KMS-11 (cell line): ENCODE results near the gene CXCL8.

Experiments used
- H2AFZ ChIP-seq: fragments of 200-600 bp; sonication (generic); 2 replicates; pipeline ENCODE4 v1.6.1; 2016; ENCODE audit warnings: antibody characterized with exemption, mixed run types, low read depth
- H3K27ac ChIP-seq: fragments of 200-600 bp; sonication (generic); 2 replicates; pipeline ENCODE4 v1.6.1; 2016; ENCODE audit warnings: mild to moderate bottlenecking, mixed run types
- H3K27me3 ChIP-seq: fragments of 200-600 bp; sonication (generic); 2 replicates; pipeline ENCODE4 v1.6.1; 2017; ENCODE audit warnings: mild to moderate bottlenecking, low read depth, mixed run types, moderate library complexity; ENCODE audit not compliant: insufficient read depth
- H3K36me3 ChIP-seq: fragments of 200-600 bp; sonication (generic); 2 replicates; pipeline ENCODE4 v1.6.1; 2017; ENCODE audit warnings: mild to moderate bottlenecking, mixed run types; ENCODE audit not compliant: insufficient read depth
- H3K4me1 ChIP-seq: fragments of 200-600 bp; sonication (generic); 2 replicates; pipeline ENCODE4 v1.6.1; 2016; ENCODE audit warnings: mild to moderate bottlenecking, low read depth, mixed run types; ENCODE audit not compliant: poor library complexity, severe bottlenecking
- H3K4me2 ChIP-seq: fragments of 200-600 bp; sonication (generic); 2 replicates; pipeline ENCODE4 v1.7.0; 2016; ENCODE audit warnings: mild to moderate bottlenecking, mixed run types
- H3K4me3 ChIP-seq: fragments of 200-600 bp; sonication (generic); IDR thresholded peaks from 2 replicates; pipeline ENCODE4 v1.6.1; 2017; ENCODE audit warnings: low read depth, low read length, mixed read lengths; ENCODE audit not compliant: insufficient read depth
- H3K79me2 ChIP-seq: fragments of 200-600 bp; sonication (generic); 2 replicates; pipeline ENCODE4 v1.6.1; 2016; ENCODE audit warnings: low read depth, mixed run types; ENCODE audit not compliant: insufficient read depth
- H3K9ac ChIP-seq: fragments of 200-600 bp; sonication (generic); 2 replicates; pipeline ENCODE4 v1.6.1; 2016; ENCODE audit warnings: mild to moderate bottlenecking, mixed run types
- H4K20me1 ChIP-seq: fragments of 200-600 bp; sonication (generic); 2 replicates; pipeline ENCODE4 v1.6.1; 2016; ENCODE audit warnings: mild to moderate bottlenecking, mixed run types; ENCODE audit not compliant: insufficient read depth
- TF ChIP-seq, protein P1 (sequence below): fragments of 200-600 bp; sonication (generic); conservative IDR thresholded peaks from 2 replicates; pipeline ENCODE4 v1.6.1; 2017; ENCODE audit warnings: low read depth, mild to moderate bottlenecking, antibody characterized with exemption, low read length, moderate library complexity, mixed read lengths

CXCL8 gene

DNA sequence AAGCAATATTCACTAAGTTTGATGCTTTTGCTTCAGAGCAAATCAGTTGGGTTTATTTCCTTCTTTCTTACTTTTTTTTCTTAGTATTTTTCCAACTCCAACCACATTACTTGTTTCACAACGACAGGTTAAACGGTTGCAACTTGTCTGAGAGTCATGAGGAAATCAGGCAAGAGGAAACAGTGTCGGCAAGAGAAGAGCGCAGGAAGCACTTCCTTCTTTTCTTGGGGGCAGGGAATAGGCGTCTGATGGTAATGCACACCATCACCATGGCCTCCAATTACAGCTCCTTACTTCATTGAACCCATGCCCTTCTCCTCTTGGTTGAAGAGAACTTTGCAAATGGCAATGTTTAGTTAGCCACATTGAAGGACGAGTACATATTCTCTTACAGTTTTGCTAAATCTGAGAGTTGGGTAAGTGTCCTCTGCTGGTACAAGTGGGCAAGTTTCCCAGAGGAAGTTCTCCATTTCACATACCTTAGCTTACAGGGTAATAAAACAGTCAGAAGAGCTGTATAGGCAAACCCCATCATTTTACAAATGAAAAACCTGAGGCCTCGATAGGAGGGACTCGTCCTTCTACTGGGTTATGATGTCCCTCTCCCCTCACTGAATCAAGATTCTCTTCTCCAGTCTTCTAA lies 8.3 kb upstream of the CXCL8 start:
- TF ChIP-seq, protein P1, sequence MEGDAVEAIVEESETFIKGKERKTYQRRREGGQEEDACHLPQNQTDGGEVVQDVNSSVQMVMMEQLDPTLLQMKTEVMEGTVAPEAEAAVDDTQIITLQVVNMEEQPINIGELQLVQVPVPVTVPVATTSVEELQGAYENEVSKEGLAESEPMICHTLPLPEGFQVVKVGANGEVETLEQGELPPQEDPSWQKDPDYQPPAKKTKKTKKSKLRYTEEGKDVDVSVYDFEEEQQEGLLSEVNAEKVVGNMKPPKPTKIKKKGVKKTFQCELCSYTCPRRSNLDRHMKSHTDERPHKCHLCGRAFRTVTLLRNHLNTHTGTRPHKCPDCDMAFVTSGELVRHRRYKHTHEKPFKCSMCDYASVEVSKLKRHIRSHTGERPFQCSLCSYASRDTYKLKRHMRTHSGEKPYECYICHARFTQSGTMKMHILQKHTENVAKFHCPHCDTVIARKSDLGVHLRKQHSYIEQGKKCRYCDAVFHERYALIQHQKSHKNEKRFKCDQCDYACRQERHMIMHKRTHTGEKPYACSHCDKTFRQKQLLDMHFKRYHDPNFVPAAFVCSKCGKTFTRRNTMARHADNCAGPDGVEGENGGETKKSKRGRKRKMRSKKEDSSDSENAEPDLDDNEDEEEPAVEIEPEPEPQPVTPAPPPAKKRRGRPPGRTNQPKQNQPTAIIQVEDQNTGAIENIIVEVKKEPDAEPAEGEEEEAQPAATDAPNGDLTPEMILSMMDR = no peak
- Histone ChIP-seq H3K27ac (no peak overlapping the region), H2AFZ (no peak overlapping the region), H3K4me3 (no peak overlapping the region), H3K36me3 (no peaks in the 10 kb centered on the region), H3K4me1 (peaks cover 17% of the 10 kb centered on the region), H3K79me2 (no peaks in the 10 kb centered on the region), H3K27me3 (no peaks in the 10 kb centered on the region), H3K9ac (no peak overlapping the region), H3K4me2 (no peak overlapping the region), H4K20me1 (no peaks in the 10 kb centered on the region)

DNA sequence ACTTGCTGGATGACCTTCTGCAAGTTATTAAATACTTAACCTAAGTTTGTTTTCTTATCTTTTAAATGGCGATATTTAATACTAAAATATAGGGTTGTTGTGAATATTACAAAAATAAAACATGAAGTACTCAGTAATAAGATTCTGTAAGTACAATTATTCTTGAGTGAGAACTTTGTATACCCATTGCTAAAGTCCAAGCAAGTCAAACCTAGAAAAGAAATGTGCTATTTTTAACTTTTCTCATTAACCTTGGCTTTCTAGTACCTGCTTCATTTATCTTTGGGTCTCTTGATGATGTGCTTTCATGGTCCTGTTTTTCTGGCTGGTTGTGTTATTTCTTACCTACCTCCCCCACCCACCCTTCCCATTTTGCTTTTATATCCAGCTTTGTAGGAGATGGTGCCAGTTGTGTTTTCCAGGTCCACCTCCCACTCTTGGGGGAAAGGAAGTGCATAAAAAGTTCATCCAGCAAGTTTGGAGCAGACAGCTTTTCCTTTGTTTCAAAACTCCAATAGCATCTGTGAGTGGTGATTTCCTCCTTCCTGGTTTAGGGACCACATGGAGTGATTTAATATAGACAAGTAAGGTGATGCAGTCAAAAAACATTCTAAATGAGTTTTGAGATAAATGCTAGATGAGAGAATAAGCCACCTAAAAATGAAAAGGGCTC lies 7.5 kb upstream of the CXCL8 start:
- Histone ChIP-seq H3K27ac (no peak overlapping the region), H3K4me2 (no peak overlapping the region), H3K79me2 (no peaks in the 10 kb centered on the region), H3K4me1 (peaks cover 17% of the 10 kb centered on the region), H4K20me1 (no peaks in the 10 kb centered on the region), H3K36me3 (no peaks in the 10 kb centered on the region), H3K27me3 (no peaks in the 10 kb centered on the region), H3K4me3 (no peak overlapping the region), H3K9ac (no peak overlapping the region), H2AFZ (no peak overlapping the region)
- TF ChIP-seq, protein P1 = no peak

DNA sequence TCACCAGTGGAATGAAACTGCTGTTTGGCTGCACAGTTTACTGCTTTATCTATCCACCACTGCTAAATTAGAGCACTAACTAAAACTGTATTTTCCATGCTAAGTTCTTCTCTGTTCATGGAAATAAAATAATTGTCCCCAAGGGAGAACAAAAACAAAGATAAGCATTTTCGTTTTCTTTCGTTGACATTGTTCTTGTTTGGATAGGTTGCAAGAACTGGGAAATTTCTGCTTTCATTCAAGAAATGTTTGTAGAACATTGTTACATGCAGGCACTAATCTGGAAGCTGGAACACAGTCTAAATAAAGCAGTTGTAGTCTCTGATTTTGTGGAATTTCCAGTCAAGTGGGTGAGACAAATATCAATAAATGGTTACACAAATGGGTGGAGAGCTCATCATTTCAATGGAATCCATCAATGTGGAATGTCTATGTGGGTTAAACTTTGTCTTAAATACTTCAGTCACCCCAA lies 5.8 kb upstream of the CXCL8 start:
- H3K4me2 ChIP-seq = no peak overlapping the region

DNA sequence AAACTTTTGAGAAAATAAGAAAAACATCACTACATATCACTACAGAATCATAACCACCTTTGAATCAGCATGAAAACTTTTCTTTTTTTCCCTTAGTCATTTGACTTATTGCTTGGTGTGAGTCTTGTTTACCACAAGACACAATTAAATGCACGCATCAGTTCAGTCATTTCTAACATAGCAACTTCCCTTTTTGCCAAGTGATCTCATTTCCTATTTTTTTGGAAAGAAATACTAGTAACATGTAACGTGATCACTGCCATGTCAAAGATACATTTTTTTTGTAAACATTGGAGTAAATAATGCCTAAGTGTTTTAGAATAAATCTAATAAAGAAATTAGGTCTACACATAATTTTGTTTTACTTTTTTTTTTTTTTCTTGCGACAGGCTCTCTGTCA lies 5.1 kb upstream of the CXCL8 start:
- Histone ChIP-seq H3K27ac (no peak overlapping the region), H3K36me3 (no peaks in the 10 kb centered on the region), H2AFZ (no peak overlapping the region), H4K20me1 (no peaks in the 10 kb centered on the region), H3K27me3 (no peaks in the 10 kb centered on the region), H3K9ac (no peak overlapping the region), H3K4me3 (no peak overlapping the region), H3K79me2 (no peaks in the 10 kb centered on the region), H3K4me1 (peaks cover 3% of the 10 kb centered on the region), H3K4me2 (no peak overlapping the region)
- TF ChIP-seq, protein P1 = no peak

More for the DNA sequence above, 5.8 kb upstream of the CXCL8 start:
- Histone ChIP-seq H3K27ac (no peak overlapping the region), H2AFZ (no peak overlapping the region), H3K9ac (no peak overlapping the region), H3K4me1 (peaks cover 10% of the 10 kb centered on the region), H4K20me1 (no peaks in the 10 kb centered on the region), H3K27me3 (no peaks in the 10 kb centered on the region), H3K36me3 (no peaks in the 10 kb centered on the region), H3K79me2 (no peaks in the 10 kb centered on the region), H3K4me3 (no peak overlapping the region)
- TF ChIP-seq, protein P1 = no peak
